Measurements from ENCODE around the gene SURF1.
A peak's percentile ranks its signal among the peaks of the same experiment; 100 is the strongest.

SURF1 gene

DNA sequence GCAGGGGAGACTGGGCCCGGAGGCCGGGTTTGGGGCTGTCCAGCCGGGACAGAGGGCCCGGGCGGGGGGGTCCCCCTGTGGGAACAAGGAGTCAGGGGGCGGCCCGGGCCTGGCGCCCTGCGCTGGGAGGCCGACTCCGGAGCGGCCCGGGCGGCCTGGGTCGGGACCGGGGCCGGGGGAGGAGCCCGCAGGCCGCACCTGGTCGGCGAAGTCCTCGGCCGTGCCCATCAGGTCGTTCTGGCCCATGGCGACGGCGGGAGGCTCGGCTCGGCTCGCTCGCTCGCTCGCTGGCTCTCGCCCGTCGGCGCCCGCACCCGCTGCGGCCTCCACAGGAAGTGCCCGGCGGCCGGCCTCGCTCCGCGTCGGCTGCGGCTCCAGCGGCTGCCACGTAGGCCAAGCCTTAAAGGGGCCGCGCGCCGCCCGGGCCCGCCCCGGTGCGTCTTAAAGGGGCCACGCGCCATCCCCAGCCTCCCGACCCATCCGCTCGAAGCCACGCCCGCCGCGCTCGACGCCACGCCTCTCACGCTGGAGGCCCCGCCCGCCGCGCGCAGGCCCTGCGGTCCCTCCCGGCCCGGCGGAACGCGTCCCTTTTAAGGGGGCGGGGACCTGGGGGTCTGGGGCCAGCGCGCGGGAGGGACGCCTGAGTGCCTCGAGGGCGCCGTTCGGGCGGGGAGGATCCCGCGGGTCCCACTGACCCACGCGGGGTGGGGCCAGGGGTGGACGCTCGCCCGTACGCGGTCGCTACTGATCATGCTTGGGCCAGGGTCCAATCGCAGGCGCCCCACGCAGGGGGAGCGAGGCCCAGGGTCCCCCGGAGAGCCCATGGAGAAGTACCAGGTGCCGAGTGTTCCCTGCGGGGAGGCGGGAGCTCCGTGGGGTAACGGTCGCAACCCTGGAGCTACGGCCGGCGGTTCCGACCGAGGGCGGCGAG lies 19.7 kb upstream of the SURF1 start, which contains the start of the genes STKLD1 and SURF4:
Gene STKLD1, plus strand, starts transcription at position 643 of the 931 bp plus-strand sequence. Its CDS starts 108 bp downstream, at position 751.
Gene SURF4, minus strand, starts transcription at position 337 of the 931 bp plus-strand sequence. Its CDS starts 91 bp downstream, at position 246.
- peak within 1 kb of the TSS; percentile 76 for H3K4me3 ChIP-seq (ENCODE audit: low read length)
- TF ChIP-seq, protein P1, sequence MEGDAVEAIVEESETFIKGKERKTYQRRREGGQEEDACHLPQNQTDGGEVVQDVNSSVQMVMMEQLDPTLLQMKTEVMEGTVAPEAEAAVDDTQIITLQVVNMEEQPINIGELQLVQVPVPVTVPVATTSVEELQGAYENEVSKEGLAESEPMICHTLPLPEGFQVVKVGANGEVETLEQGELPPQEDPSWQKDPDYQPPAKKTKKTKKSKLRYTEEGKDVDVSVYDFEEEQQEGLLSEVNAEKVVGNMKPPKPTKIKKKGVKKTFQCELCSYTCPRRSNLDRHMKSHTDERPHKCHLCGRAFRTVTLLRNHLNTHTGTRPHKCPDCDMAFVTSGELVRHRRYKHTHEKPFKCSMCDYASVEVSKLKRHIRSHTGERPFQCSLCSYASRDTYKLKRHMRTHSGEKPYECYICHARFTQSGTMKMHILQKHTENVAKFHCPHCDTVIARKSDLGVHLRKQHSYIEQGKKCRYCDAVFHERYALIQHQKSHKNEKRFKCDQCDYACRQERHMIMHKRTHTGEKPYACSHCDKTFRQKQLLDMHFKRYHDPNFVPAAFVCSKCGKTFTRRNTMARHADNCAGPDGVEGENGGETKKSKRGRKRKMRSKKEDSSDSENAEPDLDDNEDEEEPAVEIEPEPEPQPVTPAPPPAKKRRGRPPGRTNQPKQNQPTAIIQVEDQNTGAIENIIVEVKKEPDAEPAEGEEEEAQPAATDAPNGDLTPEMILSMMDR (conservative IDR thresholded peaks at IDR 0.05; ENCODE audit: low read length) = no peak
- peak; percentile 97 for DNase-seq (ENCODE audit: low read depth)

DNA sequence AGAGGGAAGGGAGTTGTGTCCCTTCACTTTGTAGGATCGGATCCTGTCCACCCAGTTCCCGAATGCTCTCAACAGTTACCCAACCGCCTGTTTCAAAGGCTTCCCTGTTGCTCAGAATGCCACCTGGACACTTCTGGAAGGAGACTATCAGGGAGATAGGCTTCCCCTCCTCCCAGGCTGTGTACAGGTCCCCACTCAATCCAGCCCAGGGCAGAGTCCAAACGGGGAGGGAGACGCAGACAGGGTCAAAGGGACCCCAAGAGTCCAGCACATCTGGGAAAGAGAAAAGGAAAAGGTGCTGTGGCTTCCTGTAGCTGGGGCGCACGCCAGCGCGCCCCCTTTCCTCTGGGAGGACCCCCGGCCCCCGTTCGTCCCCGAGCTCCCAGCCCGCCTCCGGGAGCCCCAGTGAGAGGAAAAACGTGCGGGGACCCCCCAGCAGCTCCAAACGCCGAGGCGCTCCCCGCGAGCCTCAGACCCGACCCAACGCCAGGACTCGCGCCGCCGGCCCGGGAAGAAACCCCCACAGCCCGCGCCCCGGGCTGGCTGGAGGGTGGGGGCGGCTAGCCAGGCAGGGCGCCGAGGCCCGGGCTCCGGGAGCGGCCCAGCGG lies 18.9 kb upstream of the SURF1 start:
- TF ChIP-seq, protein P1 (conservative IDR thresholded peaks at IDR 0.05; ENCODE audit: low read length) = 0 out of 2 replicates have a peak, but pooled peaks have one; percentile 4
- peak; percentile 40 for DNase-seq (ENCODE audit: low read depth)
- peak overlapping the region; percentile 76 for H3K4me3 ChIP-seq (ENCODE audit: low read length)

DNA sequence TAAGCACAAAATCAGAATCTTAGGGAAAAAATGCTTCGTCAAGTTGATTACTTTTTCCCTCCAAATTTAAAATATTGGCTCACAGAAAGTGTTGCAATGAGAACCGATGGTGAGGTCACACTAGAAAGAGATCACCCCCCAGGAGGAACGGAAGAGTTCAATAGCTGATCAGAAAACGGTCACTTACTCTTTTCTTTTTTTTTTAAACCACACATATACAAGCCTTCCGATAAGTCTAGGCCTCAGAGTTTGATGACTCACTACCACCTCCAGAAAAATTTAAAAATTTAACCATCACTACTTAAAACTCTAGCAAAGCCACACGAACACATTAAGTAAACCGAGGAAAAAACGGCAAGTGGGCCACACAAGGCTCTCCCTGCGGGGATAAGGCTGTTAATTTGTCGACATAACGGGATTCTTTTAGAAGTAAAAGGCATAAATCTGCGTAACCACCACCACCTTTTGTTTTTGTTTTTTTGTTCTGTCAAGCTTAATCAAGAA lies 18.4 kb upstream of the SURF1 start:
- peak; percentile 69 for DNase-seq (ENCODE audit: low read depth)
- H3K4me3 ChIP-seq (ENCODE audit: low read length) = peak overlapping the region; percentile 76
- TF ChIP-seq, protein P1 (conservative IDR thresholded peaks at IDR 0.05; ENCODE audit: low read length) = no peak

DNA sequence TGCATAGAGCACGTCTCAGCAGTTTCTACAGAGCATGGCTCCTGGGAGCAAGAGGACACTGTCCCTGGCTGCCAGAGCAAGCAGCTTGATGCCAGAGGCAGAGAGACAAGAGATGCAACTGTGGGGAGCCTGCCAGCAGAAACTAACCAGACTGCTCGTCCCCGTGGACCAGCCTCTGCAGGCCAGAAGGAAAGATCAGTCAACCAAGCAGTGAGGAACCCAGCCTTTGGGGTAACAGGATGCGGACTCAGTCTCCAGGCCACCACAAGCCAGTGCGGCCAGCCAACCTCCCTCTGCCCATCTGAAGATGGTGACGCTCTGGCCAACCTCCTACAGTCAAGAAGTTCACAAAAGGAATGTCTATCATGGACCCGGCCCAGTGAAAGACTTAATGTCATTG lies 15.9 kb upstream of the SURF1 start:
- TF ChIP-seq, protein P1 (conservative IDR thresholded peaks at IDR 0.05; ENCODE audit: low read length) = no peak
- no peak overlapping the region; the same call in 1 of the 2 replicates for H3K4me3 ChIP-seq (ENCODE audit: low read length)
- DNase-seq (ENCODE audit: low read depth) = no peak

DNA sequence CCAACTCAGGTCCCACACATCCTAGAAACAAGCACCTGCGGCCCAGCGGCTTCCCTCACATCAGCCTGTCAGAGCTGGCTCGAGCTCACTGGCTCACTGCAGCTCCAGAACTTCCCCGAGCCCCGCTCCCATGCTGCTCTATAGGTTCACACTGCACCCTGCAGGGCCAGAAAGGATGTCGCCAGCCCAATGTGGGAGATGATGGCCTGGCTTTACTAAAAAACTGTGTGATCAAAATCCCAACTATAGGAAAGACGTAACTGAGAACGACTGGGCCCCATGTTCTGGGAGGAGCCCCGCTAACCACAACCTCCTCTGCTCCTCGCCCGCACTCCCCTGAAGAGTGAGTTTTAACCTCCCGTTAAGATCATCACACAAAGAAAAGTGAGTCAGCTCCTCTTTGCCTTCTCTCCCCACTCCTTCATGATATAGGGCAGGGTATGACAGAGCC lies 15.0 kb upstream of the SURF1 start:
- H3K4me3 ChIP-seq (ENCODE audit: low read length) = no peak overlapping the region
- TF ChIP-seq, protein P1 (conservative IDR thresholded peaks at IDR 0.05; ENCODE audit: low read length) = no peak
- DNase-seq (ENCODE audit: low read depth) = no peak

DNA sequence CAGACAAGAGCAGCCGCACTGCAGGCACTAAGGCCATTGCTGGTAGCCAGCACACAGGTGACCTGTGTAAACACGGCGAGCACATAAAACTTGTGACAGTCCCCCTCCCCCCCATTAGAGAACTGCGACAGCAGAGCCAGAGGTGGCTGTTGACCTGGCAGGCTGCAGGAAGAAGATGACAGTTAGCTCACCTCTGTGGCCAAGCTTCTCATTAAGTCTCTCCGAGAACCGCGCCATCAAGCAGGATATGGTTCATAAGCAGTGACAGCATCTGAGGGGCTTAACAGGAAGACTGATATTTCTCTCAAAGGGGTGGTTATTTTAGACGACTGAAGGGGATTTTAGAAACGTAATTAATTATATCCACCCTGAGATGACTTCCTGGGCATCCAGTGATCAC lies 14.4 kb upstream of the SURF1 start:
- DNase-seq (ENCODE audit: low read depth) = no peak
- H3K4me3 ChIP-seq (ENCODE audit: low read length) = no peak overlapping the region
- TF ChIP-seq, protein P1 (conservative IDR thresholded peaks at IDR 0.05; ENCODE audit: low read length) = no peak

Data from AG10803 (cell line).